K562 (cell line): Measurements from ENCODE around the gene TMC1. TPM values are rescaled to one million over a fixed set of nuclear protein-coding genes. Genes with fewer than 3 reads are reported as not detected.

Experiments used
- CHAMP1 ChIP-seq: fragments of 450-650 bp; IDR thresholded peaks from 2 replicates; pipeline ENCODE4 v1.6.1; 2016; ENCODE audit warnings: mild to moderate bottlenecking
- EHMT2 ChIP-seq: fragments of 450-650 bp; IDR thresholded peaks from 2 replicates; pipeline ENCODE4 v1.6.1; 2018; ENCODE audit warnings: antibody characterized with exemption
- FOSL1 ChIP-seq: fragments of 200-800 bp; sonication (Bioruptor generic); conservative IDR thresholded peaks from 2 replicates; pipeline ENCODE4 v1.6.1; 2016; ENCODE audit warnings: missing genetic modification characterization, missing compliant biosample characterization
- HOXB6 ChIP-seq: fragments of 250-450 bp; sonication (Bioruptor Pico); IDR thresholded peaks from 2 replicates; pipeline ENCODE4 v1.5.1; 2022; ENCODE audit warnings: mild to moderate bottlenecking, borderline replicate concordance
- KAT2B ChIP-seq: IDR thresholded peaks from one replicate; pipeline ENCODE4 v1.6.1; 2012; ENCODE audit warnings: low read depth, mild to moderate bottlenecking, control low read depth, inconsistent platforms, low read length, moderate library complexity
- L3MBTL2 ChIP-seq: fragments of 450-650 bp; IDR thresholded peaks from 2 replicates; pipeline ENCODE4 v1.6.1; 2016; ENCODE audit warnings: mild to moderate bottlenecking, moderate library complexity
- LEF1 ChIP-seq: fragments of 450-650 bp; IDR thresholded peaks from 2 replicates; pipeline ENCODE4 v1.6.1; 2016; ENCODE audit warnings: mild to moderate bottlenecking
- MEIS2 ChIP-seq: fragments of 450-650 bp; IDR thresholded peaks from 2 replicates; pipeline ENCODE4 v1.6.1; 2014; ENCODE audit warnings: mild to moderate bottlenecking; ENCODE audit not compliant: partially characterized antibody
- MLX ChIP-seq, 2 experiments: fragments of 450-650 bp in 1 of 2; sonication (generic) in 1 of 2; formaldehyde crosslinking; conservative IDR thresholded peaks; 2 replicates each; pipeline versions ENCODE4 v1.4.0 to v1.8.1; 2020 to 2022; ENCODE audit warnings: mild to moderate bottlenecking in 1 of 2, missing genetic modification reagents in 1 of 2
- MXI1 ChIP-seq: IDR thresholded peaks from 2 replicates; pipeline ENCODE4 v1.6.1; 2011; ENCODE audit warnings: low read depth, mild to moderate bottlenecking, improper control_type of control experiment, low read length
- MYBL2 ChIP-seq, 2 experiments: fragments of 450-650 bp in 1 of 2; sonication (generic) in 1 of 2; formaldehyde crosslinking in 1 of 2; IDR thresholded peaks; 2 replicates each; pipeline versions ENCODE4 v1.6.1 to v1.8.1; 2017 to 2022; ENCODE audit warnings: borderline replicate concordance in 1 of 2, inconsistent platforms in 1 of 2, low read depth in 1 of 2, mild to moderate bottlenecking in 1 of 2, missing genetic modification reagents in 1 of 2, moderate library complexity in 1 of 2
- NFRKB ChIP-seq: fragments of 450-650 bp; IDR thresholded peaks from 2 replicates; pipeline ENCODE4 v1.6.1; 2016; ENCODE audit warnings: low read depth
- PHF20 ChIP-seq: fragments of 450-650 bp; IDR thresholded peaks from 2 replicates; pipeline ENCODE4 v1.6.1; 2018; ENCODE audit not compliant: partially characterized antibody
- POLR2A ChIP-seq: fragments of 450-650 bp; conservative IDR thresholded peaks from 2 replicates; pipeline ENCODE4 v1.6.1; 2016
- PTBP1 ChIP-seq: fragments of 200-400 bp; formaldehyde crosslinking; IDR thresholded peaks from 2 replicates; pipeline ENCODE4 v1.6.1; 2017; ENCODE audit warnings: low read depth, low read length
- RBM25 ChIP-seq: fragments of 200-400 bp; formaldehyde crosslinking; IDR thresholded peaks from 2 replicates; pipeline ENCODE4 v1.6.1; 2018; ENCODE audit warnings: low read length, low read depth, moderate library complexity; ENCODE audit not compliant: severe bottlenecking
- SIN3B ChIP-seq: fragments of 450-650 bp; IDR thresholded peaks from 2 replicates; pipeline ENCODE4 v1.6.1; 2017; ENCODE audit warnings: low read depth, mild to moderate bottlenecking, moderate library complexity
- SMARCC2 ChIP-seq: fragments of 450-650 bp; IDR thresholded peaks from 2 replicates; pipeline ENCODE4 v1.6.1; 2017; ENCODE audit warnings: antibody characterized with exemption, moderate library complexity, mild to moderate bottlenecking, low read depth
- SMARCE1 ChIP-seq: fragments of 450-650 bp; IDR thresholded peaks from 2 replicates; pipeline ENCODE4 v1.7.1; 2016; ENCODE audit warnings: mild to moderate bottlenecking
- STAT5A ChIP-seq: IDR thresholded peaks from 2 replicates; pipeline ENCODE4 v1.6.1; 2012; ENCODE audit warnings: low read length, inconsistent platforms, borderline replicate concordance
- TEAD4 ChIP-seq, 2 experiments: sonication (generic) in 1 of 2; formaldehyde crosslinking in 1 of 2; IDR thresholded peaks; 2 replicates each; pipeline versions ENCODE4 v1.6.1 to v1.8.0; 2012 to 2022; ENCODE audit warnings: borderline replicate concordance in 1 of 2, inconsistent platforms in 1 of 2, low read length in 1 of 2, mild to moderate bottlenecking in 1 of 2, missing genetic modification reagents in 1 of 2
- ZNF324 ChIP-seq: fragments of 250-450 bp; sonication (Bioruptor Pico); IDR thresholded peaks from 2 replicates; pipeline ENCODE4 v1.4.0; 2020; ENCODE audit warnings: mild to moderate bottlenecking
- ZNF592 ChIP-seq: fragments of 450-650 bp; IDR thresholded peaks from 2 replicates; pipeline ENCODE4 v1.6.1; 2017; ENCODE audit warnings: antibody characterized with exemption, mild to moderate bottlenecking
- polyA plus RNA-seq, 8 experiments: library from polyadenylated mRNA; depleted of rRNA in 4 of 8; stranded (reverse) in 5 of 8; unstranded in 3 of 8; fragments of >200 nt; fragmentation: Nextera tagmentation in 2 of 8; fragmentation: Illumina TruSeq in 1 of 8; extraction: Ambion mirVana in 2 of 8; extraction: Trizol in 1 of 8; gene quantifications; 2 replicates each; pipeline versions ENCODE4 v1.2.1 to v1.2.3, GENCODE V29; 2011 to 2014; ENCODE audit warnings: inconsistent platforms in 1 of 8, missing spikeins in 1 of 8
- total RNA-seq, 7 experiments: library from RNA; depleted of rRNA in 6 of 7; stranded (reverse); fragments of >200 nt in 6 of 7; fragmentation: Illumina TruSeq in 2 of 7; extraction: Trizol in 2 of 7; gene quantifications; 2 replicates each; pipeline versions ENCODE4 v1.2.1 to v1.2.3, GENCODE V29; 2011 to 2021; ENCODE audit warnings: low replicate concordance in 1 of 7

Gene TMC1
- total and polyA plus RNA-seq, 9 of the 15 experiments (the other 6 are each of a cell fraction or from before 2014, with no cell fraction given), result 0.10 to 0.15 TPM; not detected in 7

GRCh38 chr9:72557549-72557948, 36.1 kb downstream of the TMC1 start (continued):
- TF ChIP-seq MEIS2 (peak; percentile 23), ZNF324 (CRISPR knock-in tag) (no peak), SMARCE1 (peak; percentile 81), L3MBTL2 (0 out of 2 replicates have a peak, but pooled peaks have one; percentile 42), POLR2A (no peak), LEF1 (peak; percentile 25; the same call in 1 of the 2 replicates), NFRKB (0 out of 2 replicates have a peak, but pooled peaks have one; percentile 9), EHMT2 (peak; percentile 38), KAT2B (no peak), CHAMP1 (no peak), ZNF592 (peak; percentile 76; the same call in 1 of the 2 replicates), MYBL2 (IDR thresholded peaks at IDR 0.05; ENCODE audit: low read depth) (no peak), MYBL2 (CRISPR knock-in tag; IDR thresholded peaks at IDR 0.05; ENCODE audit: borderline replicate concordance) (no peak), MXI1 (no peak), HOXB6 (CRISPR knock-in tag) (no peak), PTBP1 (no peak), RBM25 (no peak), SMARCC2 (peak; percentile 60; the same call in 1 of the 2 replicates), PHF20 (peak; percentile 20), MLX (CRISPR knock-in tag; conservative IDR thresholded peaks at IDR 0.05) (no peak), SIN3B (no peak), FOSL1 (tag) (peak; percentile 92), STAT5A (no peak), TEAD4 (IDR thresholded peaks at IDR 0.05; ENCODE audit: low read length) (peak; percentile 39; the same call in 1 of the 2 replicates), TEAD4 (CRISPR knock-in tag; IDR thresholded peaks at IDR 0.05; ENCODE audit: borderline replicate concordance) (no peak)
